Nephron (organoid): Measurements from ENCODE around the gene OR4D9.
A peak's percentile ranks its signal among the peaks of the same experiment; 100 is the strongest.

Experiments
- H3K27ac Mint-ChIP-seq, 3 experiments: 2 replicates each; pipeline ENCODE4 v1.8.0; 2020; ENCODE audit warnings: mixed read lengths in 3 of 3, mild to moderate bottlenecking in 2 of 3, moderate library complexity in 1 of 3
- H3K27me3 Mint-ChIP-seq: 2 replicates; pipeline ENCODE4 v1.8.0; 2021; ENCODE audit warnings: low read depth, mild to moderate bottlenecking, moderate library complexity, mixed read lengths
- H3K36me3 Mint-ChIP-seq: 2 replicates; pipeline ENCODE4 v1.8.0; 2020; ENCODE audit warnings: low read depth, mixed read lengths
- H3K4me1 Mint-ChIP-seq: 2 replicates; pipeline ENCODE4 v1.8.0; 2020; ENCODE audit warnings: mixed read lengths
- H3K4me3 Mint-ChIP-seq, 3 experiments: 2 replicates each; pipeline ENCODE4 v1.8.0; 2020; ENCODE audit warnings: mild to moderate bottlenecking in 3 of 3, mixed read lengths in 3 of 3, moderate library complexity in 2 of 3
- H3K9me3 Mint-ChIP-seq: 2 replicates; pipeline ENCODE4 v1.8.0; 2020; ENCODE audit warnings: mixed read lengths
- TF ChIP-seq, protein P1 (sequence below), 3 experiments: fragments of 200-600 bp; sonication (generic); IDR thresholded peaks; one replicate each; pipeline ENCODE4 v1.5.0; 2021; ENCODE audit warnings: antibody characterized with exemption in 3 of 3; ENCODE audit not compliant: unreplicated experiment in 3 of 3

OR4D9 gene

DNA sequence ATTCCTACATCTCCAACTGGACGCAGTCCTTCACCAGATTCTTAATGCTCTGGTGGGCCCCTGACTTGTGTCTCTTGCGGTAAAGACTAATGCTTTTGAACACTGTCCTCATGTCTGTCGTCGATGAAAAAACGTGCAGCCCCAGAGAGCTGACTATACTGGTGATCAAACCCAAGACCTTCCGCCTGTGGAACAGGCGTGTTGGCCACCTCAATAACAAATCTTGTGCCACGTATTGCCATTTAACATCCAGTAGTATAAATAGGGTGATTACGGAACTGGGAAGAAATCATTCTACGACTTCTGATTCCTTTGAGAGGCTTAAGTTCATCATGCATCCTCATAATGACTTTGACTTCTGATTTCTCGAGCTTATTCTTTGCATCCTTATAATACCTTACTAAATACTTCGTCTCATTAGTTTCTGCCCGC lies 45.6 kb downstream of the OR4D9 start:
- H3K27me3 Mint-ChIP-seq, result peaks cover 14% of the 10 kb centered on the region

DNA sequence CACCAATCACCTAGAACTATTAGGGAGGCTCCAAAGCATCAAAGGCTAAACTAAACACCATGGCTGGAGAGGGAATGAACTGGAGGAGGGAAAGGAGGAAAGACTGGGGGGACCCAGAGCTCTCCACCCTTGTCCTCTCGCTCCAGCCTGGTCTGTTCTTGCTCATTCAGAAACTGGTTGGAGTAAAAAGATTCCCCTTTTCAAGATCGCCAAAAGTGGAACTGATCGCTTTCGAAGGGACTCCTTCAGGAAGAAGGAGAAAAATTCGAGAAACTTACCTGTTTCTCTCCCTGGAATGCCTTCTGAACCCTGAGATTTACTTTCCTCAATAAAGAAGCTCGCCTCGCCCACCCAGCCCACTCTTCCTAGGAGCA lies 46.9 kb downstream of the OR4D9 start:
- TF ChIP-seq, protein P1, sequence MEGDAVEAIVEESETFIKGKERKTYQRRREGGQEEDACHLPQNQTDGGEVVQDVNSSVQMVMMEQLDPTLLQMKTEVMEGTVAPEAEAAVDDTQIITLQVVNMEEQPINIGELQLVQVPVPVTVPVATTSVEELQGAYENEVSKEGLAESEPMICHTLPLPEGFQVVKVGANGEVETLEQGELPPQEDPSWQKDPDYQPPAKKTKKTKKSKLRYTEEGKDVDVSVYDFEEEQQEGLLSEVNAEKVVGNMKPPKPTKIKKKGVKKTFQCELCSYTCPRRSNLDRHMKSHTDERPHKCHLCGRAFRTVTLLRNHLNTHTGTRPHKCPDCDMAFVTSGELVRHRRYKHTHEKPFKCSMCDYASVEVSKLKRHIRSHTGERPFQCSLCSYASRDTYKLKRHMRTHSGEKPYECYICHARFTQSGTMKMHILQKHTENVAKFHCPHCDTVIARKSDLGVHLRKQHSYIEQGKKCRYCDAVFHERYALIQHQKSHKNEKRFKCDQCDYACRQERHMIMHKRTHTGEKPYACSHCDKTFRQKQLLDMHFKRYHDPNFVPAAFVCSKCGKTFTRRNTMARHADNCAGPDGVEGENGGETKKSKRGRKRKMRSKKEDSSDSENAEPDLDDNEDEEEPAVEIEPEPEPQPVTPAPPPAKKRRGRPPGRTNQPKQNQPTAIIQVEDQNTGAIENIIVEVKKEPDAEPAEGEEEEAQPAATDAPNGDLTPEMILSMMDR (IDR thresholded peaks at IDR 0.05; ENCODE audit: unreplicated experiment in 3 of 3), result no peak
- H3K4me1 Mint-ChIP-seq, result peaks cover 23% of the 10 kb centered on the region
- H3K36me3 Mint-ChIP-seq, result no peaks in the 10 kb centered on the region
- no peaks in the 10 kb centered on the region for H3K9me3 Mint-ChIP-seq
- H3K27ac Mint-ChIP-seq, result peak overlapping the region in 2 of 3 experiments; percentile 70 to 73
- peaks cover 14% of the 10 kb centered on the region for H3K27me3 Mint-ChIP-seq
- H3K4me3 Mint-ChIP-seq, result peak overlapping the region; percentile 70 to 86 (median 79)

More for the DNA sequence above, 45.6 kb downstream of the OR4D9 start:
- Mint-ChIP-seq H3K9me3 (no peaks in the 10 kb centered on the region), H3K4me3 (peak overlapping the region; percentile 70 to 86 (median 79)), H3K4me1 (peaks cover 26% of the 10 kb centered on the region), H3K36me3 (no peaks in the 10 kb centered on the region), H3K27ac (peak overlapping the region; percentile 47 to 70 (median 60))
- TF ChIP-seq, protein P1 (IDR thresholded peaks at IDR 0.05; ENCODE audit: unreplicated experiment in 3 of 3), result no peak

DNA sequence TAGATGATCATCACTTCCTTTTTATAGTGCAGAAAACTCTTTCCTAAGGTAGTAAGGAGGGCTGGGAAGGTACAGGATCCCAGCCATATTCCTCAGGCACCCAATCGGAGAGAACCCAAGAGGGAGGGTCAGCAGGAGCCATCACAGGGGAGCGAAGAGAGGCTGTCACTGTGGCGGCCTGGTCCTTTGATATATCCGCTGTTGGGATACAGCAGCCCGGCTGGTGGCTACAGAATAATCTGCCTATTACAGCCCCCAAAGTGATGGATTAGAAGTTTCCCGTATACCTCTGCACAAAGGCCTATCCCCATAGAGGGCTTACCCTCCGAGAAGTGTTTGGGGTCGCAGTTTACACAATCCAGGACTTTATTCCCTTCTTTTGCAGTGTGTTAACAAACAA lies 48.5 kb downstream of the OR4D9 start:
- H3K36me3 Mint-ChIP-seq, result no peaks in the 10 kb centered on the region
- H3K4me1 Mint-ChIP-seq, result peaks cover 23% of the 10 kb centered on the region
- peak overlapping the region; percentile 87 to 95 (median 94) for H3K4me3 Mint-ChIP-seq
- H3K9me3 Mint-ChIP-seq, result no peaks in the 10 kb centered on the region
- TF ChIP-seq, protein P1 (IDR thresholded peaks at IDR 0.05; ENCODE audit: unreplicated experiment in 3 of 3), result no peak
- peak overlapping the region; percentile 68 to 90 (median 69) for H3K27ac Mint-ChIP-seq
- H3K27me3 Mint-ChIP-seq, result peaks cover 14% of the 10 kb centered on the region

DNA sequence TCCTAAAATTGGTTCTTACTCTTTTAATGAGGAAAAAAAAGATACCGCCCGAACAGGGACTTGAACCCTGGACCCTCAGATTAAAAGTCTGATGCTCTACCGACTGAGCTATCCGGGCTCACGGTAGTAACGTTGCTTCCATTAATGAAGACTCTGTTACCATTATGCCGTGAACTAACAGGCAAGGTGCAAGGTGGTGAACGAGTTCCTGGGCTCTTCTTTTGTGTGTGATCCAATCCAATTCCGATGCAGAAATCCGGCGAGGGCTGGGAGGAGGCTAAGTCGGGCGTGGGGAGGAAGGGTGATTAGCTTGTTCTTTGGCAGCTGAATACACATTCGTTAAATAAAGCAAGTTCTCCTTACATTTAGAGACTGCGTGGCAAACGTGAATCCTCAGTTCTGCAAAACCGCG lies 49.0 kb downstream of the OR4D9 start:
- peaks cover 14% of the 10 kb centered on the region for H3K27me3 Mint-ChIP-seq
- H3K9me3 Mint-ChIP-seq, result no peaks in the 10 kb centered on the region
- peak overlapping the region; percentile 68 to 90 (median 69) for H3K27ac Mint-ChIP-seq
- TF ChIP-seq, protein P1 (IDR thresholded peaks at IDR 0.05; ENCODE audit: unreplicated experiment in 3 of 3), result no peak
- peaks cover 23% of the 10 kb centered on the region for H3K4me1 Mint-ChIP-seq
- no peaks in the 10 kb centered on the region for H3K36me3 Mint-ChIP-seq
- H3K4me3 Mint-ChIP-seq, result peak overlapping the region; percentile 87 to 95 (median 94)

DNA sequence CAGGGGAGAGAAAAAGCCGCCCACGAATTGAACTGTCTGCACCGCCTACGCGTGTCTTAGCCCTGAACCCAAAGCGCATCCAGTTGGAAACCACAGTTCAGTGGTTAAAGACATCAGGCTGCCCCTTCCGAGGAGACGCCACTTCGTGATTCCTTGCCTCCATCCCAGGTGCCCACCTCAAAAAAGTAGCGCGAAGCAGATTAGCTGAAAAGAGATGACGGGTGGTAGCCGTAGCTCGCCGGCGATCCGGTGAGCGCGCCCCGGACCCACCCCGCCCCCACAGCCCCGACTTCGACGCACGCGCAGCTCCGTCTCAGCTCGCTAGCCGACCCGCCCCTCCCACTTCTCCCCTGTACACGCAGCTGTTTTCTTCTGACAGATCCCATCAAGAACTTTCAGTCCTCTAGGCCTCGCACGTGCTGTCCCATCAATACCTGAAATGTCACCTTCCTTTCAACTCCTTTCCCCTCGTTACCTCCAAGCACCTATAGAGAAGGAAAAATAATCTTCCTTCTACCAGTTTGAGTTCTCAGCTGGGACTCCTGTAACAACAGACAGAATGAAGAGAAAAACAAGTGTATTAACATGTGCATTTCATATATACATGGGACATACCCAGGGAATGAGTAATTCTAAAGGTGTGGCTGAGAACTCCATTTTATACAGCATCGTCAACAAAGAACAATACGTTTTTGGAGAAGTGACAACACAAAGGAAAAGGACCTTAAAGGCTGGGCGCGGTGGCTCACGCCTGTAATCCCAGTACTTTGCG lies 49.5 kb downstream of the OR4D9 start:
- TF ChIP-seq, protein P1 (IDR thresholded peaks at IDR 0.05; ENCODE audit: unreplicated experiment in 3 of 3), result no peak
- H3K27ac Mint-ChIP-seq, result peak overlapping the region; percentile 68 to 90 (median 69)
- no peaks in the 10 kb centered on the region for H3K36me3 Mint-ChIP-seq
- no peaks in the 10 kb centered on the region for H3K9me3 Mint-ChIP-seq
- H3K4me1 Mint-ChIP-seq, result peaks cover 20% of the 10 kb centered on the region
- H3K27me3 Mint-ChIP-seq, result peaks cover 14% of the 10 kb centered on the region
- H3K4me3 Mint-ChIP-seq, result peak overlapping the region; percentile 87 to 95 (median 94)
